Measurements from ENCODE around the gene PRDM9. TPM values are rescaled to one million over a fixed set of nuclear protein-coding genes. Genes with fewer than 3 reads are reported as not detected.

PRDM9 gene
- total RNA-seq, 1 experiment from 2014 or later = not detected

GRCh38 chr5:23571059-23571458 lies 63.6 kb downstream of the PRDM9 start:
- in situ Hi-C loops (cut with HindIII; ENCODE audit: low pct_unique_long_range_greater_than_20kb, low sequenced_read_pairs) (no loop called here), intact Hi-C loops (cut with micrococcal nuclease; ENCODE audit: unreplicated experiment) (no loop called here)
- BruUV-seq (replicated peaks) = no TSS peak
- Histone ChIP-seq H3K9me3 (ENCODE audit: control insufficient read depth, insufficient read depth, low read depth, low read length) (no peaks in the 10 kb centered on the region), H3K27ac (ENCODE audit: low read length) (no peak overlapping the region), H3K4me1 (ENCODE audit: control insufficient read depth, insufficient read depth, low read length) (no peaks in the 10 kb centered on the region), H3K36me3 (ENCODE audit: control insufficient read depth, insufficient read depth, low read length) (no peaks in the 10 kb centered on the region), H3K4me3 (ENCODE audit: low read depth in 2 of 2, low read length in 2 of 2) (no peak overlapping the region), H3K27me3 (ENCODE audit: control insufficient read depth, insufficient read depth, low read length) (no peaks in the 10 kb centered on the region)
- no peak for TF ChIP-seq CTCF (IDR thresholded peaks at IDR 0.05)
- TF ChIP-seq TCF7L2 (IDR thresholded peaks at IDR 0.05; ENCODE audit: low read depth, low read length) = no peak
- TF ChIP-seq REST (IDR thresholded peaks at IDR 0.05; ENCODE audit: insufficient read depth in 1 of 2, low read depth in 2 of 2, low read length in 1 of 2) = no peak
- no peak for TF ChIP-seq POLR2AphosphoS5 (IDR thresholded peaks at IDR 0.05; ENCODE audit: low read depth, low read length)
- TF ChIP-seq SIN3A (IDR thresholded peaks at IDR 0.05; ENCODE audit: borderline replicate concordance, insufficient read depth, low read depth, low read length) = no peak
- POLR2A ChIA-PET = no interaction called here
- CTCF ChIA-PET = interaction anchor here (0.6 kb wide), 1 partner anchor 243 kb away, joined by 5 read pairs; no protein-coding TSS in a partner anchor
- DNase-seq (ENCODE audit: low read depth, low spot score) = no peak
- no peak for ATAC-seq
